Trophoblast cell (in vitro differentiated cells and primary cell): ENCODE results near the gene FRAS1.

ENCODE experiments used
- DNase-seq, 2 donors: peaks; one replicate each; pipeline ENCODE4 v3.0.0-alpha.2; 2016
- H2AFZ ChIP-seq: 2 replicates; pipeline ENCODE4 v1.6.1; 2013; ENCODE audit warnings: low read length, moderate library complexity, mild to moderate bottlenecking; ENCODE audit not compliant: insufficient read depth, poor library complexity
- H2AK5ac ChIP-seq: 2 replicates; pipeline ENCODE4 v1.6.1; 2013; ENCODE audit warnings: mild to moderate bottlenecking, low read length
- H2BK120ac ChIP-seq: 2 replicates; pipeline ENCODE4 v1.6.1; 2013; ENCODE audit warnings: low read length, mild to moderate bottlenecking, moderate library complexity; ENCODE audit not compliant: insufficient read depth, poor library complexity
- H2BK12ac ChIP-seq: 2 replicates; pipeline ENCODE4 v1.6.1; 2013; ENCODE audit warnings: mild to moderate bottlenecking, low read length, moderate library complexity
- H2BK5ac ChIP-seq: 2 replicates; pipeline ENCODE4 v1.6.1; 2013; ENCODE audit warnings: low read length, low read depth, moderate library complexity, mild to moderate bottlenecking; ENCODE audit not compliant: poor library complexity
- H3K14ac ChIP-seq: 2 replicates; pipeline ENCODE4 v1.6.1; 2013; ENCODE audit warnings: mild to moderate bottlenecking, low read length
- H3K18ac ChIP-seq: 2 replicates; pipeline ENCODE4 v1.6.1; 2013; ENCODE audit warnings: mild to moderate bottlenecking, low read length
- H3K23ac ChIP-seq: 2 replicates; pipeline ENCODE4 v1.6.1; 2013; ENCODE audit warnings: low read length
- H3K27ac ChIP-seq: 2 replicates; pipeline ENCODE4 v1.5.1; 2013; ENCODE audit warnings: low read depth, mild to moderate bottlenecking, inconsistent platforms, low read length, moderate library complexity
- H3K27me3 ChIP-seq: 2 replicates; pipeline ENCODE4 v1.6.1; 2013; ENCODE audit warnings: inconsistent platforms, mild to moderate bottlenecking, low read length, moderate library complexity; ENCODE audit not compliant: insufficient read depth
- H3K36me3 ChIP-seq, 2 experiments: 1 replicate in 1 of 2; 2 replicates in 1 of 2; pipeline ENCODE4 v1.6.1; 2013; ENCODE audit warnings: low read length in 2 of 2, mild to moderate bottlenecking in 2 of 2, moderate library complexity in 1 of 2; ENCODE audit not compliant: insufficient read depth in 2 of 2, control insufficient read depth in 1 of 2
- H3K4ac ChIP-seq: 2 replicates; pipeline ENCODE4 v1.6.1; 2013; ENCODE audit warnings: low read depth, mild to moderate bottlenecking, low read length, moderate library complexity
- H3K4me1 ChIP-seq, 2 experiments: 1 replicate in 1 of 2; 2 replicates in 1 of 2; pipeline ENCODE4 v1.6.1; 2013; ENCODE audit warnings: low read length in 2 of 2, mild to moderate bottlenecking in 2 of 2, moderate library complexity in 1 of 2; ENCODE audit not compliant: insufficient read depth in 2 of 2, control insufficient read depth in 1 of 2
- H3K4me2 ChIP-seq: 2 replicates; pipeline ENCODE4 v1.6.1; 2013; ENCODE audit warnings: inconsistent platforms, mild to moderate bottlenecking, low read length, moderate library complexity
- H3K4me3 ChIP-seq: 2 replicates; pipeline ENCODE4 v1.5.1; 2013; ENCODE audit warnings: mild to moderate bottlenecking, low read depth, low read length, inconsistent platforms
- H3K79me1 ChIP-seq: one replicate; pipeline ENCODE4 v1.6.1; 2013; ENCODE audit warnings: low read length
- H3K79me2 ChIP-seq: 2 replicates; pipeline ENCODE4 v1.6.1; 2013; ENCODE audit warnings: low read length, mild to moderate bottlenecking; ENCODE audit not compliant: control insufficient read depth, insufficient read depth, poor library complexity
- H3K9ac ChIP-seq: 2 replicates; pipeline ENCODE4 v1.6.1; 2013; ENCODE audit warnings: mild to moderate bottlenecking, low read length
- H3K9me3 ChIP-seq: 2 replicates; pipeline ENCODE4 v1.6.1; 2013; ENCODE audit warnings: low read depth, mild to moderate bottlenecking, control low read depth, inconsistent platforms, low read length; ENCODE audit not compliant: insufficient read depth
- H4K12ac ChIP-seq: 2 replicates; pipeline ENCODE4 v1.6.1; 2013; ENCODE audit warnings: low read depth, mild to moderate bottlenecking, low read length, moderate library complexity
- H4K8ac ChIP-seq: 2 replicates; pipeline ENCODE4 v1.6.1; 2013; ENCODE audit warnings: low read depth, mild to moderate bottlenecking, low read length, moderate library complexity
- H4K91ac ChIP-seq: one replicate; pipeline ENCODE4 v1.6.1; 2013; ENCODE audit warnings: low read depth, mild to moderate bottlenecking, low read length, moderate library complexity
- WGBS: extraction: QIAGEN DNeasy Blood & Tissue Kit; methylation state at CpG from one replicate; pipeline ENCODE4 v1.1.7; 2013; ENCODE audit warnings: missing lambda C conversion rate; ENCODE audit not compliant: insufficient read length, insufficient coverage; ENCODE audit errors: extremely low coverage; 5-methylcytosine and 5-hydroxymethylcytosine counted together

The FRAS1 gene

DNA sequence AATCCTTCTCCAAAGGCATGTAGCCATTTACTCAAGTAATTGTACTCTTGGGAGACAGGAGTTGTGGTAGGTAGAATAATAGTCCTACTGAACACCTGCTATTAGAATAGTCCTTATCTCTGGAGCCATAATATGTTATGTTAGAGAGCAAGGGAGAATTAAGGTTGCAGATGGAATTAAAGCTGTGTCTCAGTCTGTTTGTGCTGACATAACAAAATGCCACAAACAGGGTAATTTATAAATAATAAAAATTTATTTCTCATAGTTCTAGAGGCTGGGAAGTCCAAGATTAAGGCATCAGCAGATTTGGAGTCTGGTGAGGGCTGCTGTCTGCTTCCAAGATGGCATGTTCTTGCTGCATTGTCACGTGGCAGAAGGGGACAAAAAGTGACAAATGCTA, 24.2 kb upstream of the FRAS1 start:
- no peak overlapping the region for H3K4me3 ChIP-seq
- no CpG with 5 or more reads among the region's 1 CpG for WGBS
- H4K12ac ChIP-seq = no peak overlapping the region
- H3K27me3 ChIP-seq = no peaks in the 10 kb centered on the region
- no peaks in the 10 kb centered on the region for H3K79me2 ChIP-seq
- no peaks in the 10 kb centered on the region for H3K36me3 ChIP-seq
- no peak for DNase-seq
- H3K9me3 ChIP-seq = no peaks in the 10 kb centered on the region
- no peak overlapping the region for H3K9ac ChIP-seq
- H2BK12ac ChIP-seq = no peak overlapping the region
- no peak overlapping the region for H3K14ac ChIP-seq
- no peak overlapping the region for H3K4me2 ChIP-seq
- no peak overlapping the region for H3K23ac ChIP-seq
- H4K8ac ChIP-seq = no peak overlapping the region
- H3K18ac ChIP-seq = no peak overlapping the region
- H3K79me1 ChIP-seq = no peaks in the 10 kb centered on the region
- no peak overlapping the region for H2AK5ac ChIP-seq
- no peak overlapping the region for H3K27ac ChIP-seq
- no peak overlapping the region for H2BK120ac ChIP-seq
- H4K91ac ChIP-seq = no peak overlapping the region
- no peak overlapping the region for H2BK5ac ChIP-seq
- H3K4me1 ChIP-seq = peaks cover 0 to 2% of the 10 kb centered on the region in 2 experiments
- no peak overlapping the region for H2AFZ ChIP-seq
- no peak overlapping the region for H3K4ac ChIP-seq

DNA sequence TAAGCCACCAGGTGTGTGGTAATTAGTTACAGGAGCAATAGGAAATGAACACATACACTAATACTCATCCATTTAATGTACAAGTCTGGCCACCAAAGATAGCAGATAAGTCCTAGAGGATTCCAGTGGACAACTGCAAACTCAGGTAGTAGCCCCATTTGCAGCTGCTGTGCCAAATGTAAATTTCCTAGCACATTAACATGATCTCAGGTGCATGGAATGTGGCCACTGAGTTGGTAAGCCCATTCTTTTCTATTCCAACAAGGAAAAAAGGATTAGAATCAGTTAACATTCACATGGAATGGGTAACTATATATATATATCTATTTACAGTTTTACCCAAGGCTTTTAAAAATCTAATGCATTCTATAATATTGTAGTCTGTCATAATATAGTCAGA, 23.3 kb upstream of the FRAS1 start:
- no peaks in the 10 kb centered on the region for H3K9me3 ChIP-seq
- no peak overlapping the region for H4K8ac ChIP-seq
- no peak for DNase-seq
- no peak overlapping the region for H2BK12ac ChIP-seq
- H3K79me1 ChIP-seq = no peaks in the 10 kb centered on the region
- H3K27me3 ChIP-seq = no peaks in the 10 kb centered on the region
- H3K4me3 ChIP-seq = no peak overlapping the region
- peaks cover 0 to 2% of the 10 kb centered on the region in 2 experiments for H3K4me1 ChIP-seq
- H2BK5ac ChIP-seq = no peak overlapping the region
- no peak overlapping the region for H4K12ac ChIP-seq
- H3K14ac ChIP-seq = no peak overlapping the region
- no peak overlapping the region for H3K23ac ChIP-seq
- H2AK5ac ChIP-seq = no peak overlapping the region
- no peak overlapping the region for H3K27ac ChIP-seq
- no peaks in the 10 kb centered on the region for H3K79me2 ChIP-seq
- no peak overlapping the region for H3K4me2 ChIP-seq
- H2BK120ac ChIP-seq = no peak overlapping the region
- no peak overlapping the region for H2AFZ ChIP-seq
- H3K36me3 ChIP-seq = no peaks in the 10 kb centered on the region
- H4K91ac ChIP-seq = no peak overlapping the region
- no peak overlapping the region for H3K4ac ChIP-seq
- H3K18ac ChIP-seq = no peak overlapping the region
- no peak overlapping the region for H3K9ac ChIP-seq

DNA sequence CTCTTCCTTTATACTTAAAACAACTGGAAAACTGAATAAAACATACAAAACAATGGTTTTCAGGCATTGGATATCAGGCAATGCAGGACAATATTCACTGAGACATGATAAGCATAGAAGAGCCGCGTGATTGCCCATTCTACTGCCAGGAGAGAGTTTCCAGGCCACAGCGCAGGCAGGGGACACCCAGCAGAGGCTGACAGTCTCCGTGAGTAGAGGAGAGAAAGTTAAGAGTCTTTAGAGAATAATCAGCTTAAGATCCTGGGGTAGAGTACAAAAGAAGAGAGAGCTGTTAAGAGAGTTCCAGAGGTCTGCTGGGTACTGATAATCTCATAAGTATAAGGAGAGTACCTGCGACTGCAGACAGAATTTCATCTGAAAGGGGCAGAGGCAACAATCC, 18.4 kb upstream of the FRAS1 start:
- no peak overlapping the region for H2BK120ac ChIP-seq
- no peak overlapping the region for H3K27ac ChIP-seq
- no peaks in the 10 kb centered on the region for H3K27me3 ChIP-seq
- H3K18ac ChIP-seq = no peak overlapping the region
- H3K14ac ChIP-seq = no peak overlapping the region
- no peaks in the 10 kb centered on the region for H3K79me1 ChIP-seq
- no peak overlapping the region for H3K9ac ChIP-seq
- H3K4ac ChIP-seq = no peak overlapping the region
- H2BK12ac ChIP-seq = no peak overlapping the region
- H4K12ac ChIP-seq = no peak overlapping the region
- H3K9me3 ChIP-seq = no peaks in the 10 kb centered on the region
- no peaks in the 10 kb centered on the region for H3K4me1 ChIP-seq
- H3K4me3 ChIP-seq = no peak overlapping the region
- H3K23ac ChIP-seq = no peak overlapping the region
- no peak for DNase-seq
- H4K91ac ChIP-seq = no peak overlapping the region
- H4K8ac ChIP-seq = no peak overlapping the region
- H2BK5ac ChIP-seq = no peak overlapping the region
- no peaks in the 10 kb centered on the region for H3K36me3 ChIP-seq
- no peaks in the 10 kb centered on the region for H3K79me2 ChIP-seq
- H2AFZ ChIP-seq = no peak overlapping the region
- H2AK5ac ChIP-seq = no peak overlapping the region
- H3K4me2 ChIP-seq = no peak overlapping the region
- WGBS = no CpG with 5 or more reads among the region's 5 CpGs

DNA sequence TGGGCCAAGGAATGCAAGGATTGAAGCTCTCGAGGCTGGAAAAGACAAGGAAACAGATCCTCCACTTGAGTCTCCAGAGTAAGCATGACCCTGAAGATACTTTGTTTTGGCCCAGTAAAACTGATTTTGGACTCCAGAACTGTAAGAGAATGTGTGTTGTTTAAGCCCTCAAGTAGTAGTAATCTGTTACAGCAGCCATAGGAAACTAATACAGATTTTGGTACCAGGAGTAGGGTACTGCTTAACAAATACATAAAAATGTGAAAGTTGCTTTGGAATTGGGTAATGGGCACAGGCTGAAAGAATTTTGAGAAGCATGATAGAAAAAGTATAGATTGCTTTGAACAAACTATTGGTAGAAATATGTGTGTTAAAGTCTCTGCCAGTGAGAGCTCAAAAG, 17.4 kb upstream of the FRAS1 start:
- no peak overlapping the region for H3K18ac ChIP-seq
- H2BK5ac ChIP-seq = no peak overlapping the region
- no peak for DNase-seq
- H4K12ac ChIP-seq = no peak overlapping the region
- no peak overlapping the region for H3K23ac ChIP-seq
- H3K36me3 ChIP-seq = no peaks in the 10 kb centered on the region
- no peaks in the 10 kb centered on the region for H3K79me2 ChIP-seq
- no peaks in the 10 kb centered on the region for H3K9me3 ChIP-seq
- H3K4ac ChIP-seq = no peak overlapping the region
- no peaks in the 10 kb centered on the region for H3K27me3 ChIP-seq
- H3K4me1 ChIP-seq = no peaks in the 10 kb centered on the region
- H2AFZ ChIP-seq = no peak overlapping the region
- H2BK12ac ChIP-seq = no peak overlapping the region
- H4K8ac ChIP-seq = no peak overlapping the region
- no peak overlapping the region for H3K9ac ChIP-seq
- no peaks in the 10 kb centered on the region for H3K79me1 ChIP-seq
- H2AK5ac ChIP-seq = no peak overlapping the region
- no CpG with 5 or more reads among the region's 1 CpG for WGBS
- no peak overlapping the region for H3K14ac ChIP-seq
- no peak overlapping the region for H3K27ac ChIP-seq
- H3K4me3 ChIP-seq = no peak overlapping the region
- H3K4me2 ChIP-seq = no peak overlapping the region
- no peak overlapping the region for H2BK120ac ChIP-seq
- H4K91ac ChIP-seq = no peak overlapping the region
